ENCODE measurements around the gene HOXB8. TPM values are rescaled to one million over a fixed set of nuclear protein-coding genes. Genes with fewer than 3 reads are reported as not detected.

The HOXB8 gene
- total and polyA plus RNA-seq, 2 donors (not counting 3 experiments of a cell fraction or from before 2014, with no cell fraction given) = 1.7 to 2.4 TPM

GRCh38 chr17:48588528-48588927 lies 26.6 kb downstream of the HOXB8 start:
- H3K36me3 ChIP-seq (ENCODE audit: control insufficient read depth in 2 of 2, extremely low read depth in 1 of 2, insufficient read depth in 2 of 2, low read length in 2 of 2) = peaks cover 0 to 8% of the 10 kb centered on the region in 2 experiments
- BruUV-seq (replicated peaks) = no TSS peak
- H3K9me3 ChIP-seq (replicated peaks; ENCODE audit: control insufficient read depth, insufficient read depth, low read length) = no peaks in the 10 kb centered on the region
- no peak for TF ChIP-seq FOS (IDR thresholded peaks at IDR 0.05; ENCODE audit: borderline replicate concordance, insufficient read depth, low read length)
- TF ChIP-seq MAX (IDR thresholded peaks at IDR 0.05; ENCODE audit: insufficient read depth, insufficient read length) = no peak
- TF ChIP-seq GATA2 (IDR thresholded peaks at IDR 0.05; ENCODE audit: insufficient read depth, insufficient read length, low read depth, low read length) = no peak
- no peak for TF ChIP-seq POLR2A (IDR thresholded peaks at IDR 0.05; ENCODE audit: low read depth, low read length)
- no peak for TF ChIP-seq MYC (IDR thresholded peaks at IDR 0.05; ENCODE audit: low read depth, low read length)
- no peak for TF ChIP-seq POLR2AphosphoS5 (IDR thresholded peaks at IDR 0.05; ENCODE audit: insufficient read depth, low read depth, low read length)
- intact Hi-C loops (cut with micrococcal nuclease) = no loop called here
- H2AFZ ChIP-seq (ENCODE audit: low read depth, low read length) = no peak overlapping the region
- ChIA-PET POLR2A (no interaction called here), CTCF (interaction anchor here (1.1 to 2.3 kb wide), 11 partner anchors 9 to 373 kb away, joined by 3 to 22 read pairs (median 4); no protein-coding TSS in a partner anchor)
- H3K27me3 ChIP-seq (ENCODE audit: control insufficient read depth in 2 of 2, insufficient read depth in 2 of 2, low read length in 2 of 2) = no peaks in the 10 kb centered on the region
- no peak overlapping the region for H3K9ac ChIP-seq (replicated peaks; ENCODE audit: extremely low read depth, insufficient read depth, low read length)
- H3K4me2 ChIP-seq (ENCODE audit: insufficient read depth, low read length) = no peak overlapping the region
- H4K20me1 ChIP-seq (replicated peaks; ENCODE audit: control insufficient read depth, extremely low read depth, insufficient read depth, low read length) = no peaks in the 10 kb centered on the region
- no peaks in the 10 kb centered on the region for H3K9me1 ChIP-seq (replicated peaks; ENCODE audit: control insufficient read depth, extremely low read depth, insufficient read depth, low read length)
- H3K4me3 ChIP-seq (replicated peaks in 1 of 3; ENCODE audit: insufficient read depth in 1 of 3, low read depth in 1 of 3, low read length in 3 of 3) = no peak overlapping the region
- H3K79me2 ChIP-seq (ENCODE audit: control insufficient read depth, insufficient read depth, low read length) = peaks cover 37% of the 10 kb centered on the region
- FAIRE-seq = peak; percentile 55
- peaks cover 41% of the 10 kb centered on the region for H3K4me1 ChIP-seq (ENCODE audit: control insufficient read depth, extremely low read depth, insufficient read depth, low read length)
- dilution Hi-C loops (cut with MboI; ENCODE audit: extremely low pct_ligation_motif_present, low sequenced_read_pairs) = no loop called here
- DNase-seq (ENCODE audit: low read depth, low spot score) = no peak
- no peak overlapping the region for H3K27ac ChIP-seq (ENCODE audit: insufficient read depth, low read depth, low read length)

GRCh38 chr17:48588074-48588415 lies 27.0 kb downstream of the HOXB8 start:
- no TSS peak for BruUV-seq (replicated peaks)
- H3K9ac ChIP-seq (replicated peaks; ENCODE audit: extremely low read depth, insufficient read depth, low read length) = no peak overlapping the region

More at GRCh38 chr17:48588074-48588415, 27.0 kb downstream of the HOXB8 start:
- Histone ChIP-seq H3K79me2 (ENCODE audit: control insufficient read depth, insufficient read depth, low read length) (peaks cover 39% of the 10 kb centered on the region), H3K9me3 (replicated peaks; ENCODE audit: control insufficient read depth, insufficient read depth, low read length) (no peaks in the 10 kb centered on the region), H3K27me3 (ENCODE audit: control insufficient read depth in 2 of 2, insufficient read depth in 2 of 2, low read length in 2 of 2) (no peaks in the 10 kb centered on the region), H3K4me1 (ENCODE audit: control insufficient read depth, extremely low read depth, insufficient read depth, low read length) (peaks cover 42% of the 10 kb centered on the region), H2AFZ (ENCODE audit: low read depth, low read length) (no peak overlapping the region), H4K20me1 (replicated peaks; ENCODE audit: control insufficient read depth, extremely low read depth, insufficient read depth, low read length) (no peaks in the 10 kb centered on the region), H3K4me2 (ENCODE audit: insufficient read depth, low read length) (no peak overlapping the region), H3K27ac (ENCODE audit: insufficient read depth, low read depth, low read length) (peak overlapping the region; percentile 22), H3K4me3 (replicated peaks in 1 of 3; ENCODE audit: insufficient read depth in 1 of 3, low read depth in 1 of 3, low read length in 3 of 3) (no peak overlapping the region), H3K36me3 (ENCODE audit: control insufficient read depth in 2 of 2, extremely low read depth in 1 of 2, insufficient read depth in 2 of 2, low read length in 2 of 2) (peaks cover 0 to 8% of the 10 kb centered on the region in 2 experiments), H3K9me1 (replicated peaks; ENCODE audit: control insufficient read depth, extremely low read depth, insufficient read depth, low read length) (no peaks in the 10 kb centered on the region)
- no peak for DNase-seq (ENCODE audit: low read depth, low spot score)
- ChIA-PET POLR2A (no interaction called here), CTCF (interaction anchor here (0.9 to 2.3 kb wide), 17 partner anchors 10 to 373 kb away, joined by 3 to 22 read pairs (median 4); partner anchors contain the start of gene HOXB8)
- no peak for FAIRE-seq
- intact Hi-C loops (cut with micrococcal nuclease) = no loop called here
- TF ChIP-seq CTCF (IDR thresholded peaks at IDR 0.05; ENCODE audit: extremely low read depth in 1 of 2, insufficient read depth in 1 of 2, low read depth in 1 of 2, low read length in 2 of 2) (no peak), EZH2 (IDR thresholded peaks at IDR 0.05; ENCODE audit: borderline replicate concordance, low read depth, low read length, severe bottlenecking) (no peak), FOS (IDR thresholded peaks at IDR 0.05; ENCODE audit: borderline replicate concordance, insufficient read depth, low read length) (no peak), JUN (IDR thresholded peaks at IDR 0.05; ENCODE audit: borderline replicate concordance, insufficient read depth, insufficient read length, low read depth) (no peak)
- dilution Hi-C loops (cut with MboI; ENCODE audit: extremely low pct_ligation_motif_present, low sequenced_read_pairs) = no loop called here
